ENCODE measurements around the gene SHROOM3.

Gene SHROOM3

GRCh38 chr4:76641758-76642157 lies 206.7 kb downstream of the SHROOM3 start:
- Histone ChIP-seq H3K27me3 (replicated peaks; ENCODE audit: control insufficient read depth, insufficient read depth, low read length) (no peaks in the 10 kb centered on the region; the same call in 1 of the 2 replicates), H3K4me3 (replicated peaks; ENCODE audit: low read depth, low read length) (no peak overlapping the region), H3K36me3 (ENCODE audit: control insufficient read depth, insufficient read depth, low read length) (no peaks in the 10 kb centered on the region)
- TF ChIP-seq CTCF (IDR thresholded peaks at IDR 0.05; ENCODE audit: insufficient read depth, low read length, poor library complexity, severe bottlenecking): no peak
- no peak for DNase-seq (ENCODE audit: extremely low read depth, insufficient read length)

GRCh38 chr4:76644831-76645485 lies 209.9 kb downstream of the SHROOM3 start:
- Histone ChIP-seq H3K4me3 (replicated peaks; ENCODE audit: low read depth, low read length) (no peak overlapping the region), H3K27me3 (replicated peaks; ENCODE audit: control insufficient read depth, insufficient read depth, low read length) (no peaks in the 10 kb centered on the region; the same call in 1 of the 2 replicates), H3K36me3 (ENCODE audit: control insufficient read depth, insufficient read depth, low read length) (no peaks in the 10 kb centered on the region)
- no peak for DNase-seq (ENCODE audit: extremely low read depth, insufficient read length)
- TF ChIP-seq CTCF (IDR thresholded peaks at IDR 0.05; ENCODE audit: insufficient read depth, low read length, poor library complexity, severe bottlenecking): no peak

GRCh38 chr4:76649086-76649485 lies 214.1 kb downstream of the SHROOM3 start:
- Histone ChIP-seq H3K4me3 (replicated peaks; ENCODE audit: low read depth, low read length) (no peak overlapping the region), H3K27me3 (replicated peaks; ENCODE audit: control insufficient read depth, insufficient read depth, low read length) (no peaks in the 10 kb centered on the region), H3K36me3 (ENCODE audit: control insufficient read depth, insufficient read depth, low read length) (no peaks in the 10 kb centered on the region)
- TF ChIP-seq CTCF (IDR thresholded peaks at IDR 0.05; ENCODE audit: insufficient read depth, low read length, poor library complexity, severe bottlenecking): no peak
- no peak for DNase-seq (ENCODE audit: extremely low read depth, insufficient read length)

- Histone ChIP-seq H3K27me3 (replicated peaks; ENCODE audit: control insufficient read depth, insufficient read depth, low read length) (no peaks in the 10 kb centered on the region), H3K4me3 (replicated peaks; ENCODE audit: low read depth, low read length) (no peak overlapping the region), H3K36me3 (ENCODE audit: control insufficient read depth, insufficient read depth, low read length) (no peaks in the 10 kb centered on the region)
- no peak for TF ChIP-seq CTCF (IDR thresholded peaks at IDR 0.05; ENCODE audit: insufficient read depth, low read length, poor library complexity, severe bottlenecking)
- DNase-seq (ENCODE audit: extremely low read depth, insufficient read length): no peak
These were observed 216.6 kb downstream of the SHROOM3 start for GRCh38 chr4:76651616-76652015.

- no peak for DNase-seq (ENCODE audit: extremely low read depth, insufficient read length)
- H3K27me3 ChIP-seq (replicated peaks; ENCODE audit: control insufficient read depth, insufficient read depth, low read length): no peaks in the 10 kb centered on the region
- no peaks in the 10 kb centered on the region for H3K36me3 ChIP-seq (ENCODE audit: control insufficient read depth, insufficient read depth, low read length)
- TF ChIP-seq CTCF (IDR thresholded peaks at IDR 0.05; ENCODE audit: insufficient read depth, low read length, poor library complexity, severe bottlenecking): no peak
- H3K4me3 ChIP-seq (replicated peaks; ENCODE audit: low read depth, low read length): no peak overlapping the region
These were observed 217.4 kb downstream of the SHROOM3 start for GRCh38 chr4:76652389-76652788.

- no peaks in the 10 kb centered on the region for H3K27me3 ChIP-seq (replicated peaks; ENCODE audit: control insufficient read depth, insufficient read depth, low read length)
- TF ChIP-seq CTCF (IDR thresholded peaks at IDR 0.05; ENCODE audit: insufficient read depth, low read length, poor library complexity, severe bottlenecking): no peak
- H3K4me3 ChIP-seq (replicated peaks; ENCODE audit: low read depth, low read length): no peak overlapping the region
- H3K36me3 ChIP-seq (ENCODE audit: control insufficient read depth, insufficient read depth, low read length): no peaks in the 10 kb centered on the region
- DNase-seq (ENCODE audit: extremely low read depth, insufficient read length): no peak
These were observed 219.1 kb downstream of the SHROOM3 start for GRCh38 chr4:76654084-76654483.

Measured in GM06990 (cell line).